IgD-negative memory B cell (primary cell): Measurements from ENCODE around the gene TLK1. TPM values are rescaled to one million over a fixed set of nuclear protein-coding genes. Genes with fewer than 3 reads are reported as not detected.

ENCODE experiments used
- H3K27ac Mint-ChIP-seq, 3 donors: one replicate each; pipeline ENCODE4 v1.8.0; 2020 to 2022; ENCODE audit warnings: mild to moderate bottlenecking in 3 of 3, mixed read lengths in 3 of 3, moderate library complexity in 1 of 3
- H3K27me3 Mint-ChIP-seq: one replicate; pipeline ENCODE4 v1.8.0; 2021; ENCODE audit warnings: mixed read lengths
- H3K36me3 Mint-ChIP-seq: one replicate; pipeline ENCODE4 v1.8.0; 2020; ENCODE audit warnings: mild to moderate bottlenecking, mixed read lengths
- H3K4me1 Mint-ChIP-seq, 3 donors: one replicate each; pipeline ENCODE4 v1.8.0; 2020 to 2022; ENCODE audit warnings: mixed read lengths in 3 of 3, mild to moderate bottlenecking in 1 of 3
- H3K4me3 Mint-ChIP-seq, 4 donors: one replicate each; pipeline ENCODE4 v1.8.0; 2020 to 2022; ENCODE audit warnings: mild to moderate bottlenecking in 4 of 4, mixed read lengths in 4 of 4, moderate library complexity in 3 of 4
- H3K9me3 Mint-ChIP-seq, 3 donors: one replicate each; pipeline ENCODE4 v1.8.0; 2020 to 2021; ENCODE audit warnings: mixed read lengths in 3 of 3, mild to moderate bottlenecking in 1 of 3
- polyA plus RNA-seq: library from polyadenylated mRNA; unstranded; fragments of 300-500 nt; fragmentation: Illumina TruSeq; gene quantifications from one replicate; pipeline ENCODE4 v1.2.3, GENCODE V29; 2021

TLK1 gene
- polyA plus RNA-seq: 104 TPM

- H3K4me3 Mint-ChIP-seq: peak within 1 kb of the TSS; percentile 91 to 99 (median 98)
- H3K36me3 Mint-ChIP-seq: peaks cover 2% of the 10 kb centered on the region
- peak within 1 kb of the TSS; percentile 89 to 96 (median 95) for H3K27ac Mint-ChIP-seq
- peaks cover 41 to 47% (median 46%) of the 10 kb centered on the region in 3 donors for H3K4me1 Mint-ChIP-seq
- H3K9me3 Mint-ChIP-seq: no peaks in the 10 kb centered on the region
- H3K27me3 Mint-ChIP-seq: no peaks in the 10 kb centered on the region
Measured at GRCh38 chr2:171160119-171160955, at the start of gene TLK1. Gene TLK1 (minus strand): TSS chr2:171160893. CDS start chr2:171160428, 465 bp downstream.

GRCh38 chr2:171210216-171210863 is 49.6 kb upstream of the TLK1 start:
- peaks cover 3% of the 10 kb centered on the region for H3K36me3 Mint-ChIP-seq
- peak overlapping the region in 2 of 3 donors; percentile 25 to 37 for H3K27ac Mint-ChIP-seq
- H3K4me3 Mint-ChIP-seq: peak overlapping the region in 2 of 4 donors; percentile 18 to 86
- peaks cover 13 to 22% (median 15%) of the 10 kb centered on the region in 3 donors for H3K4me1 Mint-ChIP-seq
- peaks cover 2% of the 10 kb centered on the region for H3K27me3 Mint-ChIP-seq
- peaks cover 0 to 2% (median 0%) of the 10 kb centered on the region in 3 donors for H3K9me3 Mint-ChIP-seq

- Mint-ChIP-seq H3K4me3 (no peak overlapping the region), H3K4me1 (peaks cover 13 to 22% (median 15%) of the 10 kb centered on the region in 3 donors), H3K27me3 (peaks cover 2% of the 10 kb centered on the region), H3K9me3 (peaks cover 0 to 2% (median 0%) of the 10 kb centered on the region in 3 donors), H3K36me3 (peaks cover 3% of the 10 kb centered on the region), H3K27ac (no peak overlapping the region)
Measured at GRCh38 chr2:171208657-171209056, 48.0 kb upstream of the TLK1 start.

- peaks cover 3% of the 10 kb centered on the region for H3K36me3 Mint-ChIP-seq
- peaks cover 13 to 19% (median 15%) of the 10 kb centered on the region in 3 donors for H3K4me1 Mint-ChIP-seq
- H3K9me3 Mint-ChIP-seq: peaks cover 0 to 2% (median 0%) of the 10 kb centered on the region in 3 donors
- H3K27ac Mint-ChIP-seq: no peak overlapping the region
- no peak overlapping the region for H3K4me3 Mint-ChIP-seq
- H3K27me3 Mint-ChIP-seq: peaks cover 2% of the 10 kb centered on the region
Measured at GRCh38 chr2:171206422-171207115, 45.9 kb upstream of the TLK1 start.

- H3K27ac Mint-ChIP-seq: no peak overlapping the region
- peaks cover 2% of the 10 kb centered on the region for H3K27me3 Mint-ChIP-seq
- H3K4me1 Mint-ChIP-seq: peaks cover 6 to 10% (median 9%) of the 10 kb centered on the region in 3 donors
- peaks cover 3% of the 10 kb centered on the region for H3K36me3 Mint-ChIP-seq
- H3K4me3 Mint-ChIP-seq: no peak overlapping the region
- peaks cover 0 to 2% (median 0%) of the 10 kb centered on the region in 3 donors for H3K9me3 Mint-ChIP-seq
Measured at GRCh38 chr2:171205551-171205950, 44.9 kb upstream of the TLK1 start.

- Mint-ChIP-seq H3K4me1 (no peaks in the 10 kb centered on the region), H3K36me3 (no peaks in the 10 kb centered on the region), H3K9me3 (peaks cover 0 to 2% (median 0%) of the 10 kb centered on the region in 3 donors), H3K27ac (no peak overlapping the region), H3K27me3 (peaks cover 2% of the 10 kb centered on the region), H3K4me3 (no peak overlapping the region)
Measured at GRCh38 chr2:171201767-171202166, 41.1 kb upstream of the TLK1 start.

GRCh38 chr2:171201271-171201670 is 40.6 kb upstream of the TLK1 start:
- H3K4me1 Mint-ChIP-seq: peaks cover 0 to 3% (median 0%) of the 10 kb centered on the region in 3 donors
- H3K36me3 Mint-ChIP-seq: no peaks in the 10 kb centered on the region
- peaks cover 2% of the 10 kb centered on the region for H3K27me3 Mint-ChIP-seq
- H3K27ac Mint-ChIP-seq: no peak overlapping the region
- H3K4me3 Mint-ChIP-seq: no peak overlapping the region
- H3K9me3 Mint-ChIP-seq: no peaks in the 10 kb centered on the region

GRCh38 chr2:171200469-171200868 is 39.8 kb upstream of the TLK1 start:
- Mint-ChIP-seq H3K4me3 (no peak overlapping the region), H3K27me3 (no peaks in the 10 kb centered on the region), H3K27ac (no peak overlapping the region), H3K4me1 (peaks cover 0 to 3% (median 0%) of the 10 kb centered on the region in 3 donors), H3K36me3 (no peaks in the 10 kb centered on the region), H3K9me3 (no peaks in the 10 kb centered on the region)

- H3K9me3 Mint-ChIP-seq: no peaks in the 10 kb centered on the region
- no peaks in the 10 kb centered on the region for H3K4me1 Mint-ChIP-seq
Measured at GRCh38 chr2:171191021-171191420, 30.3 kb upstream of the TLK1 start.

GRCh38 chr2:171187819-171188218 is 27.1 kb upstream of the TLK1 start:
- Mint-ChIP-seq H3K27me3 (no peaks in the 10 kb centered on the region), H3K4me3 (no peak overlapping the region)

More at GRCh38 chr2:171191021-171191420, 30.3 kb upstream of the TLK1 start:
- H3K36me3 Mint-ChIP-seq: no peaks in the 10 kb centered on the region
- no peaks in the 10 kb centered on the region for H3K27me3 Mint-ChIP-seq
- H3K4me3 Mint-ChIP-seq: no peak overlapping the region
- no peak overlapping the region for H3K27ac Mint-ChIP-seq

GRCh38 chr2:171187177-171187576 is 26.5 kb upstream of the TLK1 start:
- no peaks in the 10 kb centered on the region for H3K36me3 Mint-ChIP-seq
- peaks cover 0 to 4% (median 2%) of the 10 kb centered on the region in 3 donors for H3K4me1 Mint-ChIP-seq
- H3K9me3 Mint-ChIP-seq: no peaks in the 10 kb centered on the region
- H3K27me3 Mint-ChIP-seq: no peaks in the 10 kb centered on the region
- no peak overlapping the region for H3K4me3 Mint-ChIP-seq
- no peak overlapping the region for H3K27ac Mint-ChIP-seq

More at GRCh38 chr2:171187819-171188218, 27.1 kb upstream of the TLK1 start:
- no peaks in the 10 kb centered on the region for H3K36me3 Mint-ChIP-seq
- H3K27ac Mint-ChIP-seq: no peak overlapping the region
- peaks cover 0 to 1% (median 0%) of the 10 kb centered on the region in 3 donors for H3K4me1 Mint-ChIP-seq
- no peaks in the 10 kb centered on the region for H3K9me3 Mint-ChIP-seq

GRCh38 chr2:171185941-171186340 is 25.2 kb upstream of the TLK1 start:
- peaks cover 4 to 14% (median 14%) of the 10 kb centered on the region in 3 donors for H3K4me1 Mint-ChIP-seq
- H3K9me3 Mint-ChIP-seq: no peaks in the 10 kb centered on the region
- H3K4me3 Mint-ChIP-seq: no peak overlapping the region
- no peaks in the 10 kb centered on the region for H3K36me3 Mint-ChIP-seq
- H3K27me3 Mint-ChIP-seq: no peaks in the 10 kb centered on the region
- H3K27ac Mint-ChIP-seq: no peak overlapping the region

- Mint-ChIP-seq H3K9me3 (no peaks in the 10 kb centered on the region), H3K27me3 (no peaks in the 10 kb centered on the region), H3K36me3 (no peaks in the 10 kb centered on the region), H3K4me3 (no peak overlapping the region), H3K27ac (no peak overlapping the region), H3K4me1 (peaks cover 6 to 21% (median 20%) of the 10 kb centered on the region in 3 donors)
Measured at GRCh38 chr2:171185165-171185818, 24.6 kb upstream of the TLK1 start.
